H9 (cell line): ENCODE measurements around the gene SIDT2. TPM values are rescaled to one million over a fixed set of nuclear protein-coding genes. Genes with fewer than 3 reads are reported as not detected.

Experiments
- DNase-seq: peaks from one replicate; pipeline ENCODE4 v3.0.0-alpha.2; 2017
- H2AFZ ChIP-seq: one replicate; pipeline ENCODE4 v1.6.1; 2013; ENCODE audit warnings: mild to moderate bottlenecking, low read length, control low read depth, moderate library complexity
- H2AK5ac ChIP-seq: 2 replicates; pipeline ENCODE4 v1.6.1; 2013; ENCODE audit warnings: low read length, control low read depth, mixed read lengths; ENCODE audit not compliant: insufficient read length
- H2BK120ac ChIP-seq: one replicate; pipeline ENCODE4 v1.6.1; 2013; ENCODE audit warnings: low read depth, mild to moderate bottlenecking, low read length, control low read depth, inconsistent platforms; ENCODE audit not compliant: poor library complexity, severe bottlenecking
- H2BK12ac ChIP-seq: 2 replicates; pipeline ENCODE4 v1.6.1; 2013; ENCODE audit warnings: low read length, control low read depth, mixed read lengths, low read depth; ENCODE audit not compliant: insufficient read length
- H2BK15ac ChIP-seq: 2 replicates; pipeline ENCODE4 v1.6.1; 2013; ENCODE audit warnings: low read depth, low read length, control low read depth
- H2BK20ac ChIP-seq: one replicate; pipeline ENCODE4 v1.6.1; 2013; ENCODE audit warnings: low read depth, mild to moderate bottlenecking, low read length, control low read depth, inconsistent platforms; ENCODE audit not compliant: poor library complexity, severe bottlenecking
- H2BK5ac ChIP-seq: 2 replicates; pipeline ENCODE4 v1.6.1; 2013; ENCODE audit warnings: low read length, control low read depth, mixed read lengths; ENCODE audit not compliant: insufficient read length
- H3K14ac ChIP-seq: 2 replicates; pipeline ENCODE4 v1.6.1; 2013; ENCODE audit warnings: low read length, control low read depth; ENCODE audit not compliant: insufficient read depth
- H3K18ac ChIP-seq: 2 replicates; pipeline ENCODE4 v1.6.1; 2013; ENCODE audit warnings: low read depth, mild to moderate bottlenecking, mixed read lengths, low read length, control low read depth; ENCODE audit not compliant: insufficient read length
- H3K23ac ChIP-seq: 2 replicates; pipeline ENCODE4 v1.6.1; 2013; ENCODE audit warnings: low read length, control low read depth, mixed read lengths, low read depth; ENCODE audit not compliant: insufficient read length
- H3K23me2 ChIP-seq: 2 replicates; pipeline ENCODE4 v1.6.1; 2013; ENCODE audit warnings: low read depth, mild to moderate bottlenecking, mixed read lengths, low read length, control low read depth; ENCODE audit not compliant: insufficient read length, poor library complexity, severe bottlenecking
- H3K27ac ChIP-seq: 2 replicates; pipeline ENCODE4 v1.5.1; 2013; ENCODE audit warnings: low read length, control low read depth, mixed read lengths, low read depth; ENCODE audit not compliant: insufficient read length
- H3K27me3 ChIP-seq: 2 replicates; pipeline ENCODE4 v1.6.1; 2013; ENCODE audit warnings: low read length, control low read depth, inconsistent platforms; ENCODE audit not compliant: insufficient read depth
- H3K4ac ChIP-seq: 2 replicates; pipeline ENCODE4 v1.6.1; 2013; ENCODE audit warnings: low read depth, mild to moderate bottlenecking, control low read depth, inconsistent platforms, low read length, moderate library complexity
- H3K4me1 ChIP-seq: 2 replicates; pipeline ENCODE4 v1.6.1; 2013; ENCODE audit warnings: low read length, control low read depth, inconsistent platforms; ENCODE audit not compliant: insufficient read depth
- H3K4me2 ChIP-seq: 2 replicates; pipeline ENCODE4 v1.6.1; 2013; ENCODE audit warnings: low read length, control low read depth, mixed read lengths; ENCODE audit not compliant: insufficient read length, insufficient read depth
- H3K56ac ChIP-seq: 2 replicates; pipeline ENCODE4 v1.6.1; 2013; ENCODE audit warnings: low read depth, mild to moderate bottlenecking, mixed read lengths, low read length, control low read depth; ENCODE audit not compliant: insufficient read length
- H3K79me1 ChIP-seq: 2 replicates; pipeline ENCODE4 v1.6.1; 2013; ENCODE audit warnings: low read depth, mild to moderate bottlenecking, moderate library complexity, low read length, control low read depth, inconsistent platforms; ENCODE audit not compliant: insufficient read depth, poor library complexity, severe bottlenecking
- H3K79me2 ChIP-seq: 2 replicates; pipeline ENCODE4 v1.6.1; 2013; ENCODE audit warnings: low read length, control low read depth, inconsistent platforms; ENCODE audit not compliant: insufficient read depth
- H3K9ac ChIP-seq: 2 replicates; pipeline ENCODE4 v1.6.1; 2013; ENCODE audit warnings: low read length, control low read depth, mixed read lengths; ENCODE audit not compliant: insufficient read length; ENCODE audit errors: extremely low read depth
- H3K9me3 ChIP-seq: one replicate; pipeline ENCODE4 v1.6.1; 2013; ENCODE audit warnings: low read depth, low read length, inconsistent platforms; ENCODE audit not compliant: control insufficient read depth
- H3T11ph ChIP-seq: one replicate; pipeline ENCODE4 v1.6.1; 2013; ENCODE audit warnings: mild to moderate bottlenecking, low read length, control low read depth, inconsistent platforms
- H4K20me1 ChIP-seq: one replicate; pipeline ENCODE4 v1.6.1; 2013; ENCODE audit not compliant: control insufficient read depth, insufficient read length, insufficient read depth
- H4K5ac ChIP-seq: 2 replicates; pipeline ENCODE4 v1.6.1; 2013; ENCODE audit warnings: low read depth, mild to moderate bottlenecking, mixed read lengths, low read length, control low read depth; ENCODE audit not compliant: insufficient read length
- H4K8ac ChIP-seq: replicated peaks from 2 replicates; pipeline ENCODE4 v1.6.1; 2013; ENCODE audit warnings: low read length, control low read depth, mixed read lengths, low read depth; ENCODE audit not compliant: insufficient read length
- H4K91ac ChIP-seq: 2 replicates; pipeline ENCODE4 v1.6.1; 2013; ENCODE audit warnings: low read depth, mild to moderate bottlenecking, moderate library complexity, mixed read lengths, low read length, control low read depth; ENCODE audit not compliant: insufficient read length
- H3K27ac Mint-ChIP-seq, 3 experiments: 2 replicates in 2 of 3; 3 replicates in 1 of 3; pipeline ENCODE4 v1.8.0; 2020 to 2021; ENCODE audit warnings: mixed read lengths in 3 of 3, mild to moderate bottlenecking in 1 of 3, moderate library complexity in 1 of 3
- H3K27me3 Mint-ChIP-seq: 2 replicates; pipeline ENCODE4 v1.8.0; 2021; ENCODE audit warnings: low read depth, mild to moderate bottlenecking, moderate library complexity, mixed read lengths
- H3K36me3 Mint-ChIP-seq, 3 experiments: 2 replicates in 2 of 3; 3 replicates in 1 of 3; pipeline ENCODE4 v1.8.0; 2020 to 2021; ENCODE audit warnings: low read depth in 3 of 3, mixed read lengths in 3 of 3; ENCODE audit not compliant: insufficient read depth in 1 of 3
- H3K4me1 Mint-ChIP-seq, 2 experiments: 2 replicates each; pipeline ENCODE4 v1.8.0; 2020; ENCODE audit warnings: mixed read lengths in 2 of 2
- H3K4me3 Mint-ChIP-seq, 2 experiments: 2 replicates in 1 of 2; 3 replicates in 1 of 2; pipeline ENCODE4 v1.8.0; 2020 to 2021; ENCODE audit warnings: mild to moderate bottlenecking in 2 of 2, mixed read lengths in 2 of 2, moderate library complexity in 1 of 2
- H3K9me3 Mint-ChIP-seq, 2 experiments: 2 replicates in 1 of 2; 3 replicates in 1 of 2; pipeline ENCODE4 v1.8.0; 2020; ENCODE audit warnings: mild to moderate bottlenecking in 2 of 2, mixed read lengths in 2 of 2, moderate library complexity in 1 of 2
- WGBS: extraction: QIAGEN DNeasy Blood & Tissue Kit; methylation state at CpG from one replicate; pipeline ENCODE4 v1.1.7; 2013; ENCODE audit warnings: missing lambda C conversion rate, low lambda C conversion rate, mixed read lengths; ENCODE audit not compliant: insufficient read length; ENCODE audit errors: extremely low coverage; 5-methylcytosine and 5-hydroxymethylcytosine counted together
- total RNA-seq: library from RNA; stranded (reverse); gene quantifications from 2 replicates; pipeline ENCODE4 v1.2.1, GENCODE V29; 2021
- TF ChIP-seq, protein P1 (sequence below): fragments of 200-600 bp; sonication (generic); conservative IDR thresholded peaks from 3 replicates; pipeline ENCODE4 v1.8.0; 2021; ENCODE audit warnings: antibody characterized with exemption, mild to moderate bottlenecking

SIDT2 gene
- total RNA-seq, 1 experiment from 2014 or later, result 18.3 TPM

DNA sequence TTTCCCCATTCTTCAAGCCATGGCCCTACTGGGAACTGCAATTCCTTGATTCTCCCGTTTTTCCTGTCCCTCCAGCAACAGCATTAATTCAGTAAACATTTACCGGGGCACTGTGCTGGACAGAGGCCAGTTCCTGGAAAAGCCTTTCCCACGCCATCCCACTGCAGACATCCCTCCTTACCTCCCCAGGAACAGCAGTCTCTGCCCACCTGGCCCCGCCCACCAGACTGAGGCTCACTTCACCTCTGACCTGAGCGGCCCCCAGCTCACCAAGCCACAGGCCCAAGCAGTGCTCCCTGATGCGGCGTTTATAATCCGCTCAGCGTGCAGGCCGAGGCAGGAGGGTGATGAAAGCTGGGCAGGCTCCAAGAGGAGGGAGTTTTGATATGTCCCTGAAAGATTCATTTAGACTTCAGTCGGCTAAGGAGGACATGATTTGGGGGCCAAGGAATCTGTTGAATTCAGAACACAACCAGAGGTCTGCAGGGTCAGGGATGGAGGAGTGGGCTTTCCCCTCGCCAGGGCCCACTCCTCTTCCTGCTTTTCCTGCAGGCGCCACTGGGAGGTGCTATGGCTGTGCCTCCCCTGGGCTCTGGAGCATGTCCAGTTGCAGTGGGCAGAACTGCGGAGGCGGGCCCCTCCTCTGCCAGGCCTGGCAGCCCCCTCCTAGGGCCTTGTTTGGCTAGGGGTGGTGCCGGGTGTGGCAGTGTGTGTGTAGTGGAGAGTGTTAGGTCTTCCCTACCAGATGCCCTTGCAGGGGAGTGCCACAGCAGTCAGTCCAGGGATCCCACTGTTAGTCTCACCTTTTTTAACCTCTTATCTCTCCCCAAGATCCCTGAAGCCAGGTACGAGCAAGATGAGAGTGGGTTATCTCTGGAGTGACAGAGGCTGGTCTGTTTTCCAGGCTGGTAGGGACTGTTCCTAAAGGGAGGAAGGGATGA is 19.2 kb downstream of the SIDT2 start:
- H3K9me3 Mint-ChIP-seq, result peaks cover 0 to 3% of the 10 kb centered on the region in 2 experiments; a peak in 1 of 5 replicates
- peak; percentile 87 for DNase-seq
- H2BK20ac ChIP-seq, result no peak overlapping the region
- H3K9ac ChIP-seq, result no peak overlapping the region
- H2BK5ac ChIP-seq, result no peak overlapping the region
- H3K23me2 ChIP-seq, result peaks cover 8% of the 10 kb centered on the region
- H3K4me2 ChIP-seq, result peak overlapping the region; percentile 17
- H4K20me1 ChIP-seq, result no peaks in the 10 kb centered on the region
- no peaks in the 10 kb centered on the region for H3K27me3 Mint-ChIP-seq
- no peaks in the 10 kb centered on the region for H3K27me3 ChIP-seq
- WGBS, result no CpG with 5 or more reads among the region's 17 CpGs
- no peak overlapping the region for H2BK12ac ChIP-seq
- no peaks in the 10 kb centered on the region for H3K79me1 ChIP-seq
- H2BK15ac ChIP-seq, result no peak overlapping the region
- H3T11ph ChIP-seq, result no peak overlapping the region
- H3K4me1 ChIP-seq, result no peaks in the 10 kb centered on the region
- H3K79me2 ChIP-seq, result peaks cover 3% of the 10 kb centered on the region; the same call in 1 of the 2 replicates
- H3K4ac ChIP-seq, result no peak overlapping the region; the same call in 1 of the 2 replicates
- no peak overlapping the region for H3K23ac ChIP-seq
- peaks cover 34 to 35% of the 10 kb centered on the region in 2 experiments for H3K4me1 Mint-ChIP-seq
- TF ChIP-seq, protein P1, sequence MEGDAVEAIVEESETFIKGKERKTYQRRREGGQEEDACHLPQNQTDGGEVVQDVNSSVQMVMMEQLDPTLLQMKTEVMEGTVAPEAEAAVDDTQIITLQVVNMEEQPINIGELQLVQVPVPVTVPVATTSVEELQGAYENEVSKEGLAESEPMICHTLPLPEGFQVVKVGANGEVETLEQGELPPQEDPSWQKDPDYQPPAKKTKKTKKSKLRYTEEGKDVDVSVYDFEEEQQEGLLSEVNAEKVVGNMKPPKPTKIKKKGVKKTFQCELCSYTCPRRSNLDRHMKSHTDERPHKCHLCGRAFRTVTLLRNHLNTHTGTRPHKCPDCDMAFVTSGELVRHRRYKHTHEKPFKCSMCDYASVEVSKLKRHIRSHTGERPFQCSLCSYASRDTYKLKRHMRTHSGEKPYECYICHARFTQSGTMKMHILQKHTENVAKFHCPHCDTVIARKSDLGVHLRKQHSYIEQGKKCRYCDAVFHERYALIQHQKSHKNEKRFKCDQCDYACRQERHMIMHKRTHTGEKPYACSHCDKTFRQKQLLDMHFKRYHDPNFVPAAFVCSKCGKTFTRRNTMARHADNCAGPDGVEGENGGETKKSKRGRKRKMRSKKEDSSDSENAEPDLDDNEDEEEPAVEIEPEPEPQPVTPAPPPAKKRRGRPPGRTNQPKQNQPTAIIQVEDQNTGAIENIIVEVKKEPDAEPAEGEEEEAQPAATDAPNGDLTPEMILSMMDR, result peak; percentile 88
- H4K91ac ChIP-seq, result no peak overlapping the region
- H3K9me3 ChIP-seq, result no peaks in the 10 kb centered on the region
- no peak overlapping the region for H3K14ac ChIP-seq
- peak overlapping the region; percentile 75 to 95 (median 91); a peak in 6 of 7 replicates for H3K27ac Mint-ChIP-seq
- H3K27ac ChIP-seq, result no peak overlapping the region
- no peak overlapping the region for H2AFZ ChIP-seq
- no peak overlapping the region for H2AK5ac ChIP-seq
- H2BK120ac ChIP-seq, result no peak overlapping the region
- H3K36me3 Mint-ChIP-seq, result peaks cover 3 to 18% (median 8%) of the 10 kb centered on the region in 3 experiments; a peak in 5 of 7 replicates
- H3K4me3 Mint-ChIP-seq, result peak overlapping the region; percentile 27 to 70; a peak in 4 of 5 replicates
- no peak overlapping the region for H4K8ac ChIP-seq
- no peak overlapping the region for H3K56ac ChIP-seq
- H4K5ac ChIP-seq, result no peak overlapping the region
- H3K18ac ChIP-seq, result peak overlapping the region; percentile 36
